SK-N-SH (cell line): ENCODE measurements around the gene HECTD4. TPM values are rescaled to one million over a fixed set of nuclear protein-coding genes. Genes with fewer than 3 reads are reported as not detected.

ENCODE experiments used
- CTCF ChIA-PET: fragments of 300-600, 350-600 bp; formaldehyde crosslinking; extraction: SDS; loops from one replicate; lab custom pipeline; 2021; lab: Yijun Ruan, JAX
- POLR2A ChIA-PET: fragments of 350-600 bp; sonication (Branson Sonifier 250); formaldehyde crosslinking; extraction: SDS; loops from one replicate; lab custom pipeline; 2020; ENCODE audit warnings: antibody characterized with exemption, inconsistent platforms; lab: Yijun Ruan, JAX
- DNase-seq: peaks from one replicate; pipeline ENCODE4 v3.0.0; 2012
- H2AFZ ChIP-seq: fragments of 200-600 bp; sonication (generic); 2 replicates; pipeline ENCODE4 v1.8.1; 2016; ENCODE audit warnings: antibody characterized with exemption, mild to moderate bottlenecking, low read depth
- H3F3A ChIP-seq: fragments of 200-600 bp; sonication (generic); replicated peaks from 2 replicates; pipeline ENCODE3; 2016; ENCODE audit warnings: antibody characterized with exemption, mild to moderate bottlenecking; ENCODE audit not compliant: insufficient read depth
- H3K27ac ChIP-seq, 2 experiments: fragments of 200-500 bp in 1 of 2; fragments of 200-600 bp in 1 of 2; sonication (Bioruptor generic) in 1 of 2; sonication (generic), shearing (Covaris generic) in 1 of 2; 2 replicates each; pipeline versions ENCODE4 v1.5.1 to v1.6.1; 2014 to 2016; ENCODE audit warnings: low read depth in 2 of 2, inconsistent platforms in 1 of 2, low read length in 1 of 2, mild to moderate bottlenecking in 1 of 2, mixed read lengths in 1 of 2
- H3K27me3 ChIP-seq: fragments of 200-600 bp; sonication (generic), shearing (Covaris generic); 2 replicates; pipeline ENCODE4 v1.6.1; 2016; ENCODE audit warnings: mixed run types; ENCODE audit not compliant: insufficient read depth
- H3K36me3 ChIP-seq, 2 experiments: fragments of 200-500 bp in 1 of 2; fragments of 200-600 bp in 1 of 2; sonication (Bioruptor generic) in 1 of 2; sonication (generic) in 1 of 2; replicated peaks in 1 of 2; 2 replicates each; pipeline versions ENCODE3 to v1.5.1; 2014 to 2016; ENCODE audit warnings: low read length in 1 of 2, mild to moderate bottlenecking in 1 of 2; ENCODE audit not compliant: insufficient read depth in 2 of 2, control insufficient read depth in 1 of 2
- H3K4me1 ChIP-seq, 2 experiments: fragments of 200-500 bp in 1 of 2; fragments of 200-600 bp in 1 of 2; sonication (Bioruptor generic) in 1 of 2; sonication (generic), shearing (Covaris generic) in 1 of 2; 2 replicates each; pipeline versions ENCODE4 v1.5.1 to v1.6.1; 2014 to 2016; ENCODE audit warnings: low read depth in 1 of 2, low read length in 1 of 2, mixed run types in 1 of 2; ENCODE audit not compliant: insufficient read depth in 2 of 2, control insufficient read depth in 1 of 2
- H3K4me2 ChIP-seq: fragments of 200-600 bp; sonication (generic), shearing (Covaris generic); 2 replicates; pipeline ENCODE4 v1.6.1; 2017; ENCODE audit warnings: mixed run types
- H3K4me3 ChIP-seq, 2 experiments: fragments of 200-500 bp in 1 of 2; fragments of 200-600 bp in 1 of 2; sonication (Bioruptor generic) in 1 of 2; sonication (generic), shearing (Covaris generic) in 1 of 2; 2 replicates each; pipeline versions ENCODE4 v1.5.1 to v1.8.1; 2014 to 2016; ENCODE audit warnings: low read depth in 2 of 2, inconsistent platforms in 1 of 2, low read length in 1 of 2, mild to moderate bottlenecking in 1 of 2, mixed read lengths in 1 of 2, moderate library complexity in 1 of 2
- H3K79me2 ChIP-seq: fragments of 200-600 bp; sonication (generic); 2 replicates; pipeline ENCODE4 v1.8.1; 2017; ENCODE audit warnings: mild to moderate bottlenecking; ENCODE audit not compliant: insufficient read depth
- H3K9ac ChIP-seq: fragments of 200-600 bp; sonication (generic); 2 replicates; pipeline ENCODE4 v1.6.1; 2017; ENCODE audit warnings: mixed run types
- H3K9me2 ChIP-seq: fragments of 200-600 bp; sonication (generic); 2 replicates; pipeline ENCODE4 v1.6.1; 2017; ENCODE audit warnings: mixed run types
- H3K9me3 ChIP-seq: fragments of 200-600 bp; sonication (generic); 2 replicates; pipeline ENCODE4 v1.6.1; 2017; ENCODE audit warnings: mixed run types, mild to moderate bottlenecking, moderate library complexity
- H4K20me1 ChIP-seq: fragments of 200-600 bp; sonication (generic); 2 replicates; pipeline ENCODE4 v1.6.1; 2017; ENCODE audit warnings: mild to moderate bottlenecking, mixed run types; ENCODE audit not compliant: insufficient read depth
- CTCF ChIP-seq: fragments of 200-600 bp; sonication (generic); IDR thresholded peaks from 2 replicates; pipeline ENCODE4 v1.6.1; 2017; ENCODE audit warnings: antibody characterized with exemption, mild to moderate bottlenecking, moderate library complexity
- FOSL2 ChIP-seq: IDR thresholded peaks from 2 replicates; pipeline ENCODE4 v1.4.0; 2012; ENCODE audit warnings: low read depth, mild to moderate bottlenecking, moderate library complexity, borderline replicate concordance
- FOXM1 ChIP-seq: IDR thresholded peaks from 2 replicates; pipeline ENCODE4 v1.4.0; 2012; ENCODE audit warnings: low read depth, mild to moderate bottlenecking
- GABPA ChIP-seq: IDR thresholded peaks from 2 replicates; pipeline ENCODE4 v1.4.0; 2012; ENCODE audit warnings: low read depth, mild to moderate bottlenecking
- GATA2 ChIP-seq: sonication (generic); formaldehyde crosslinking; IDR thresholded peaks from 2 replicates; pipeline ENCODE4 v1.5.0; 2020; ENCODE audit warnings: mild to moderate bottlenecking, missing genetic modification reagents
- IRF3 ChIP-seq: fragments of 150-350 bp; IDR thresholded peaks from 2 replicates; pipeline ENCODE4 v1.6.1; 2016; ENCODE audit warnings: mild to moderate bottlenecking, low read depth, low read length
- JUND ChIP-seq: IDR thresholded peaks from 2 replicates; pipeline ENCODE4 v1.4.0; 2012
- NFIC ChIP-seq: IDR thresholded peaks from 2 replicates; pipeline ENCODE4 v1.4.0; 2012; ENCODE audit warnings: borderline replicate concordance
- NRF1 ChIP-seq: IDR thresholded peaks from 2 replicates; pipeline ENCODE4 v1.6.1; 2012; ENCODE audit warnings: low read depth, mild to moderate bottlenecking, low read length
- POLR2AphosphoS5 ChIP-seq: IDR thresholded peaks from 2 replicates; pipeline ENCODE4 v1.6.1; 2012; ENCODE audit warnings: low read depth, low read length
- RAD21 ChIP-seq: IDR thresholded peaks from 2 replicates; pipeline ENCODE4 v1.6.1; 2012; ENCODE audit warnings: mild to moderate bottlenecking, low read length
- RFX5 ChIP-seq: IDR thresholded peaks from 2 replicates; pipeline ENCODE4 v1.6.1; 2012; ENCODE audit warnings: mild to moderate bottlenecking, improper control_type of control experiment, low read length
- SIN3A ChIP-seq: IDR thresholded peaks from 2 replicates; pipeline ENCODE4 v1.6.1; 2012; ENCODE audit warnings: low read depth, mild to moderate bottlenecking, low read length, moderate library complexity, borderline replicate concordance
- SMC3 ChIP-seq: IDR thresholded peaks from 2 replicates; pipeline ENCODE4 v1.6.1; 2012; ENCODE audit warnings: low read depth, low read length, improper control_type of control experiment
- TEAD4 ChIP-seq: IDR thresholded peaks from 2 replicates; pipeline ENCODE4 v1.4.0; 2012; ENCODE audit warnings: mild to moderate bottlenecking, borderline replicate concordance; ENCODE audit not compliant: insufficient read depth
- USF2 ChIP-seq: fragments of 150-350 bp; IDR thresholded peaks from 2 replicates; pipeline ENCODE4 v1.6.1; 2017; ENCODE audit warnings: antibody characterized with exemption, low read length, low read depth, borderline replicate concordance
- YY1 ChIP-seq: IDR thresholded peaks from 2 replicates; pipeline ENCODE4 v1.4.0; 2012; ENCODE audit warnings: low read depth, mild to moderate bottlenecking
- ZBTB33 ChIP-seq: IDR thresholded peaks from 2 replicates; pipeline ENCODE4 v1.4.0; 2012; ENCODE audit warnings: low read depth, borderline replicate concordance
- WGBS: methylation state at CpG from one replicate; pipeline ENCODE4 v1.1.6; 2017; ENCODE audit warnings: low lambda C conversion rate; 5-methylcytosine and 5-hydroxymethylcytosine counted together
- polyA plus RNA-seq, 3 experiments: library from polyadenylated mRNA; depleted of rRNA; stranded (reverse); fragments of >200 nt; gene quantifications; 2 replicates each; pipeline ENCODE4 v1.2.3, GENCODE V29; 2012

Gene HECTD4
- polyA plus RNA-seq, 1 of the 3 experiments (the other 2 are of a cell fraction), result 14.6 TPM

GRCh38 chr12:112179341-112179740, 202.9 kb downstream of the HECTD4 start:
- DNase-seq, result no peak
- H3K9ac ChIP-seq, result no peak overlapping the region
- H3K36me3 ChIP-seq, result peaks cover 14 to 50% of the 10 kb centered on the region in 2 experiments
- no peaks in the 10 kb centered on the region for H3F3A ChIP-seq
- WGBS, result 96% methylated on average over 5 of the region's 11 CpGs
- no peaks in the 10 kb centered on the region for H3K27me3 ChIP-seq
- no peaks in the 10 kb centered on the region for H3K79me2 ChIP-seq
- TF ChIP-seq IRF3, result no peak
- TF ChIP-seq TEAD4, result no peak
- TF ChIP-seq GABPA, result no peak
- TF ChIP-seq USF2, result no peak
- no peak for TF ChIP-seq SMC3
- TF ChIP-seq POLR2AphosphoS5, result no peak
- no peak for TF ChIP-seq GATA2
- no peak for TF ChIP-seq RFX5
- TF ChIP-seq FOXM1, result no peak
- TF ChIP-seq CTCF, result no peak
- no peak for TF ChIP-seq NFIC
- TF ChIP-seq SIN3A, result no peak
- TF ChIP-seq RAD21, result no peak
- TF ChIP-seq JUND, result no peak
- TF ChIP-seq YY1, result no peak
- no peak for TF ChIP-seq ZBTB33
- no peak for TF ChIP-seq FOSL2
- no peak for TF ChIP-seq NRF1
- no peaks in the 10 kb centered on the region for H4K20me1 ChIP-seq
- ChIA-PET POLR2A (no interaction called here), CTCF (interaction anchor here (1.6 kb wide), 2 partner anchors 19 to 208 kb away, joined by 4 to 6 read pairs; no protein-coding TSS in a partner anchor)
- no peak overlapping the region for H2AFZ ChIP-seq
- no peaks in the 10 kb centered on the region for H3K9me3 ChIP-seq
- no peaks in the 10 kb centered on the region for H3K4me1 ChIP-seq
- H3K4me3 ChIP-seq, result no peak overlapping the region
- no peaks in the 10 kb centered on the region for H3K9me2 ChIP-seq
- no peak overlapping the region for H3K4me2 ChIP-seq
- no peak overlapping the region for H3K27ac ChIP-seq
